ENCODE data around the gene ANK3.
A peak's percentile ranks its signal among the peaks of the same experiment; 100 is the strongest.
"Not testable (repeated sequence)": the region's sequence is repeated elsewhere in the genome, so short reads cannot be mapped to it uniquely, and the experiment has no call there.

Gene ANK3

GRCh38 chr10:60299961-60300883 is 89.5 kb downstream of the ANK3 start:
- DNase-seq: no peak

GRCh38 chr10:60299390-60299778 is 90.3 kb downstream of the ANK3 start:
- no peak for DNase-seq

GRCh38 chr10:60298408-60299389 is 91.0 kb downstream of the ANK3 start:
- DNase-seq: no peak

- DNase-seq: no peak
These were observed 93.6 kb downstream of the ANK3 start for GRCh38 chr10:60296073-60296472.

- no peak for DNase-seq
These were observed 94.4 kb downstream of the ANK3 start for GRCh38 chr10:60295028-60295937.

GRCh38 chr10:60293581-60294175 is 96.0 kb downstream of the ANK3 start:
- DNase-seq: no peak

- DNase-seq: no peak
These were observed 96.7 kb downstream of the ANK3 start for GRCh38 chr10:60292998-60293397.

- not testable (repeated sequence) for DNase-seq
These were observed 97.1 kb downstream of the ANK3 start for GRCh38 chr10:60292536-60292935.

- no peak for DNase-seq
These were observed 98.2 kb downstream of the ANK3 start for GRCh38 chr10:60291344-60291930.

- DNase-seq: no peak
These were observed 99.1 kb downstream of the ANK3 start for GRCh38 chr10:60290558-60290957.

GRCh38 chr10:60289800-60290199 is 99.9 kb downstream of the ANK3 start:
- DNase-seq: no peak

- DNase-seq: no peak
These were observed 101.4 kb downstream of the ANK3 start for GRCh38 chr10:60288256-60288655.

- DNase-seq: no peak
These were observed 103.1 kb downstream of the ANK3 start for GRCh38 chr10:60286559-60286958.

GRCh38 chr10:60283397-60283796 is 106.3 kb downstream of the ANK3 start:
- DNase-seq: no peak

GRCh38 chr10:60282771-60283353 is 106.8 kb downstream of the ANK3 start:
- DNase-seq: peak; percentile 64 to 78

- DNase-seq: no peak
These were observed 107.8 kb downstream of the ANK3 start for GRCh38 chr10:60281792-60282353.

- DNase-seq: no peak
These were observed 108.3 kb downstream of the ANK3 start for GRCh38 chr10:60281331-60281730.

GRCh38 chr10:60280475-60280874 is 109.2 kb downstream of the ANK3 start:
- DNase-seq: no peak

- no peak for DNase-seq
These were observed 112.0 kb downstream of the ANK3 start for GRCh38 chr10:60277656-60278055.

GRCh38 chr10:60276232-60276631 is 113.4 kb downstream of the ANK3 start:
- no peak for DNase-seq

All from AML-193 (cell line).